GM21423 (cell line): ENCODE results near the gene ZIC5.

ENCODE experiments used
- ATAC-seq: cut with Tn5 transposase; IDR thresholded peaks from one replicate; pipeline ENCODE4 v1.9.1; 2021; ENCODE audit warnings: mild to moderate bottlenecking, moderate library complexity; ENCODE audit not compliant: unreplicated experiment

The ZIC5 gene

GRCh38 chr13:99941086-99941485 lies 30.5 kb downstream of the ZIC5 start:
- no peak for ATAC-seq

DNA sequence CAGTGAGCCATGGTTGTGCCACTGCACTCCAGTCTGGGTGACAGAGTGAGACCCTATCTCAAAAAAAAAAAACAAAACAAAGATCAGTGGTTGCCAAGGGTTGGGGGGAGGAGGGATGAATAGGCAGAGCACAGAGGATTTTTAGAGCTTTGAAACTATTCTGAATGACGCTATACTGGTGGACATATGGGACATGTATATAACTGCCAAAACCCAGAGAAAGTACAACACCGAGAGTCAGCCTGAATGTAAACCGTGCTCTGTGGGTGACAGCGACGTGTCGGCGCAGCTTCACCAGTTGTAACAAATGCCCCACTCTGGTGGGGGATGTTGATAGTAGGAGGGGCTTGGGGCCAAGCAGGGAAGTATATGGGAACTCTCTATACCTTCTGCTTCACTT lies 32.9 kb downstream of the ZIC5 start:
- no peak for ATAC-seq

DNA sequence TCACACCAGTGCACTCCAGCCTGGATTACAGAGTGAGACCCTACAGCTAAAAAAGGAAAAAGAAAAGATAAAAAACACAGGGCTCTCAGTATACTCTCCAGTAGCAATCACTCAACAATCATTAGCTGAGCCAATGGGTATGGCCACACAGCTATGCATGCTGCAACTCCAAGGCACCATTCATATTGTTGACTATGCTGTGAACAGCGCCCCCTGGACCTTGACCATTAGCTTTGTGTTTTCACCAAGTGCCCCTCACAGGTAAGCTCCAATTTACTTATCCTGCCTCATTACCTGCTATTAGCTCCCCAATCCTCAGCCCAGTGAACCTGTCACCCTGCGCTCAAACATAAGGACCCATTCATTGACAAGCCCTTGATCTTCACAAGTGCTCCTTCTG lies 35.8 kb downstream of the ZIC5 start:
- ATAC-seq: no peak

DNA sequence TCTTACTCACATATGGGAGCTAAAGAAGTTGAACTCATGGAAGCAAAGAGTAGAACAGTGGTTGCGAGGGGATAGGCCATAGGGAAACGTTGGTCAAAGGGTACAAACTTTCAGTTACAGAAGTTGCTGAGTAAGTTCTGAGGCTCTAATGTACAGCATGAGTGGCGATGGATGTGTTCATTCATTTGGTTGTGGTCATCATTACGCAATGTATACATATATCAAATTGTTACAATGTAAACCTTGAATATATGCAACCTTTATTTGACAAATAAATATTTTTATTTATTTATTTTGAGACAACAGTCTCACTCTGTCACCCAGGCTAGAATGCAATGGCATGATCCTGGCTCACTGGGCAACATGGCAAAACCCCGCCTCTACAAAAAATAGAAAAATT lies 38.7 kb downstream of the ZIC5 start:
- no peak for ATAC-seq

DNA sequence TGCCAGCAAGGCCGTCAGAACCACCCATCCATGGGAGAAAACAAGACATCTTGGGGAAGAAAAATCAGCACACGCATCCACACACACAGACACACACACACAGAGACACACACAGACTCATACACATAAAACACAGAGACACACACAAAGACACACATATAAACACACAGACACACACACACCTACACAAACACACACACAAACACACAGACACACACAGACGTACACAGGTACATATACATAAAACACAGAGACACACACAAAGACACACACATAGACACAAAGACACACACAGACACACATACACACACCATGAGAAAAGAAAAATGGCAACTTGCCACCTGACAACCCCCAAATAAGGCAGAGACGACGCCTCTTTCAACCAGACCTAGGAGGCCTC lies 40.6 kb downstream of the ZIC5 start:
- ATAC-seq: no peak

DNA sequence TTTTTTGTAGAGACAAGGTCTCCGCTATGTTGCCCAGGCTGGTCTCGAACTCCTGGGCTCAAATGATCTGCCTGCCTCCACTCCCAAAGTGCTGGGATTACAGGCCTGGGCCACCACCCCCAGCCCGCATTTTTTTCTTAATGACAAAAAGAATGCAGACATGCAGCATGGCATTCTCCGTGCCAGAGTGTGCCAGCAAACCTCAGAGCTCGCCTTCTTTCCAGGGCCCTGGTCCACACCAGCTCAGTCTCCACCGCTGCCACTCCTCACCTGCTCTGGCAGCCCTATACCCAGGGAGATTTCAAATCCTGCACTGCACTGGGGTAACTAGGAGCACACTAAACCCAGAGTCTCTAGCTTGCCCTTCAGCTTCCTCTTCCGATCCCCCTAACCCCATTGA lies 41.7 kb downstream of the ZIC5 start:
- ATAC-seq: no peak

- ATAC-seq: no peak
Observed at GRCh38 chr13:99926014-99926731, 45.4 kb downstream of the ZIC5 start.

DNA sequence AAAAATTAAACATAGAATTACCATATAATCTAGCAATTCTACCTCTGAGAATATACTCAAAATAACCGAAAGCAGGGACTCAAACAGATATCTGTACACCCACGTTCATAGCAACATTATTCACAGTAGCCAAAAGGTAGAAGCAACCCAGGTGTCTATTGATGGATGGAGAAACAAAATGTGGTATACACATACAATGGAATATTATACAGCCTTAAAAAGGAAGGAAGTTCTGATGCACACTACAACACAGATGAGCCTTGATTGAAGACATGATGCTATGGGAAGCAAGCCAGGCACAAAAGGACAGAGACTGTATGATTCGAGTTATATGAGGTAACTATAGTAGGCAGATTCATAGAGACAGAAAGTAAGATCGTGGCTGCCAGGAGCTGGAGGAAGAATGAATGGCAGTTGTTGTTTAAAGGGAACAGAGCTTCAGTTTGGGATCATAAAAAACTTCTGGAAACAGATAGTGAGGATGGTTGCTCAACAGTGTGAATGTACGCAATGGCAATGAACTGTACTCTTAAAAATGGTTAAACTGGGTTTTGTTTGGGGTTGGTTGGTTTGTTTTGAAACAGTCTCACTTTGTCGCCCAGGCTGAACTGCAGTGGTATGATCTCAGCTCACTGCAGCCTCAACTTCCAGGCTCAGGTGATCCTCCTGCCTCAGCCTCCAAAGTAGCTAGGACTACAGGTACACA lies 47.5 kb downstream of the ZIC5 start:
- ATAC-seq: no peak

GRCh38 chr13:99922631-99923404 lies 48.7 kb downstream of the ZIC5 start:
- ATAC-seq: no peak

- ATAC-seq: no peak
Observed at GRCh38 chr13:99919132-99919531, 52.4 kb downstream of the ZIC5 start.

DNA sequence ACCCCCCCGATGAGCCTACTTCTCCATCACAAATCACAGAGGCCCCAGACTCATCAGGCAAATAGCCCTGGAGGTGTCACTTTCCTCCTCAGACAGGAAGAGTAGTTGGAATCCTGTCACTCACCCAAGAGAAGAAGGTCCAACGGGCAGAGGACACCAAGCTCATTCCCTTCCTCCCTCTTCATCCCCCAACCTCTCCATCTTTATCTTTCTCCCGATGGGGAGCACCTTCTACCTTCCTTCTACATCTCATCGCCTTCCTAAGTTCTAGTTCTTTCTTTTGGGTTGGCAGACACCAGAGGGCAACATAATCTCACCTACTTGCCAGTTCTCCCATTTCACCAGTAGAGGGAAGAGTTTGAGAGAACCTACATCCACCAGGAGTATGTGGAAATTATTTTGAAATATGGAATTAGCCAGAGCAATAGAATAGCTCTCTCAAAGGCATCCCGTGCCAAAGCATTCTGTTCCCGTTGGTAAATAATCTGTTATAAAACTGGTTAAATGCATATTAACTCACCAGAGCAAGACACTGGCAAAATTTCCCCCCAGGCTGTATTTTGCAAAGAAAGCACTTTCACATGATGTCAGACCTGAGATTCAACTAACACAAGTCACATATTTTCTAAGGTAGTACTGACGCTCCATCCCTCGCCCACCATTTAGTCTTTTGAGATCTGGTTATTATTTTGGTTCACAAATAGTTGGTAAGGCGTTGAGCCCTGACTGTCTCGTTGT lies 55.0 kb downstream of the ZIC5 start:
- no peak for ATAC-seq

DNA sequence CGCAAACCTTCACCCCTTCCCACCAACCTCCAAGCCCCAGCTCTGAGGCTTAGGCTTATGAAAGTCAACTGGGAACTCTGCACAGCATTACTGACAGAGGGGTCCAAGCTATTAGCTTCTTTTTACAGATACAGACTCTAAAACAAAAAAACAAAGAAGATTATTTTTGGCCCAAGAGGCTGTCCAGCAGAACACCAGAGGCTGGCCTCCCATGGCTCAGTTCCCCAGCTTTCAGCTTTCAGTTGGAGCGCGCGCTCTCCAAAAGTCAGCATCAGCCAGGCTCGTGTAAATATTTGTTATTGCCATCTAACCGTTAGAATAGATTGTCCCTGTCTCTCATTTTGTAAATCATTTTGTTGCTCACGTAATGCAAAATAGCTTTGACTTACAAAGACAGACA lies 58.4 kb downstream of the ZIC5 start:
- ATAC-seq: no peak
